HUDEP-2 (cell line): ENCODE data around the gene EWSR1.
"Not testable (repeated sequence)": the region's sequence is repeated elsewhere in the genome, so short reads cannot be mapped to it uniquely, and the experiment has no call there.

Experiments
- DNase-seq, 76 experiments: peaks; one replicate each; lab custom pipeline; 2025; ENCODE audit not compliant: unreplicated experiment in 76 of 76; lab: John Stamatoyannopoulos, UW

The EWSR1 gene

GRCh38 chr22:29334696-29335344, 66.8 kb downstream of the EWSR1 start:
- no peak for DNase-seq

- DNase-seq: no peak
Observed at GRCh38 chr22:29335656-29336055, 67.6 kb downstream of the EWSR1 start.

GRCh38 chr22:29336751-29337490, 68.9 kb downstream of the EWSR1 start:
- DNase-seq: no peak

- no peak for DNase-seq
Observed at GRCh38 chr22:29337631-29338284, 69.7 kb downstream of the EWSR1 start.

- no peak for DNase-seq
Observed at GRCh38 chr22:29338398-29338797, 70.3 kb downstream of the EWSR1 start.

GRCh38 chr22:29339381-29340235, 71.5 kb downstream of the EWSR1 start:
- no peak for DNase-seq

- DNase-seq: no peak
Observed at GRCh38 chr22:29340566-29340965, 72.5 kb downstream of the EWSR1 start.

GRCh38 chr22:29341056-29341848, 73.2 kb downstream of the EWSR1 start:
- no peak for DNase-seq

DNA sequence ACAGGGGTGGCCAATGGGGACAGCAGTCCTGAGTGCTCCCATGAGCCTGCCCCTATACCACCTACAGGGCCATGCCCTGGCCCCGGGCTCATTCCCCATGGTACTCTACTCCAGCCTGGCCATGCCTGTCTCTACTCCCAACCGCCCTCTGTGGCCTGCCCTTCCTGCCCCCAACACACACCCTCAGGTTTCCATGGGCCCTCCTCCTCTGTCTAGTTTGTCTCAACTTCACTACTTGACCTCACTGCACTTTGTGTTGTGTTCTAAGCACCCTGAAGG, 73.7 kb downstream of the EWSR1 start:
- no peak for DNase-seq

DNA sequence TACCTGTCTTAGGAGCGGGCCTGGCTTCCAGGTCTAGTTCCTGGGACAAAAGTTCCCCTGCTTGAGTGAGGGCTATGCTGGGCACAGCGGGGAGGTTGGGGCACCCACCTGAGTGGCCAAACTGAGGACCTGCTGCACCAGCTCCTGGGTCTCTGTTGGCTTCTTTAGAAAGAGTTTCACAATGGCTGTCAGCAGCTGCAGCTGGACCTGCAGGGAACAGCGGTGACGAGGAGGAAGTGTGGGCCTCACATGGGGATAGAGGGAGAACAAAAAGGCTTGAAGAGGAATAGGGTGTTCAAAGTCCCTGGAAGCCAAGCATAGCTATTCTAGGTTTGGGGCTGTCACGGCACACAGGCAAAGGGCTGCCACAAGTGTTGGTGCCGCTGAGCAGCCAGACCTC, 74.1 kb downstream of the EWSR1 start:
- DNase-seq: no peak

DNA sequence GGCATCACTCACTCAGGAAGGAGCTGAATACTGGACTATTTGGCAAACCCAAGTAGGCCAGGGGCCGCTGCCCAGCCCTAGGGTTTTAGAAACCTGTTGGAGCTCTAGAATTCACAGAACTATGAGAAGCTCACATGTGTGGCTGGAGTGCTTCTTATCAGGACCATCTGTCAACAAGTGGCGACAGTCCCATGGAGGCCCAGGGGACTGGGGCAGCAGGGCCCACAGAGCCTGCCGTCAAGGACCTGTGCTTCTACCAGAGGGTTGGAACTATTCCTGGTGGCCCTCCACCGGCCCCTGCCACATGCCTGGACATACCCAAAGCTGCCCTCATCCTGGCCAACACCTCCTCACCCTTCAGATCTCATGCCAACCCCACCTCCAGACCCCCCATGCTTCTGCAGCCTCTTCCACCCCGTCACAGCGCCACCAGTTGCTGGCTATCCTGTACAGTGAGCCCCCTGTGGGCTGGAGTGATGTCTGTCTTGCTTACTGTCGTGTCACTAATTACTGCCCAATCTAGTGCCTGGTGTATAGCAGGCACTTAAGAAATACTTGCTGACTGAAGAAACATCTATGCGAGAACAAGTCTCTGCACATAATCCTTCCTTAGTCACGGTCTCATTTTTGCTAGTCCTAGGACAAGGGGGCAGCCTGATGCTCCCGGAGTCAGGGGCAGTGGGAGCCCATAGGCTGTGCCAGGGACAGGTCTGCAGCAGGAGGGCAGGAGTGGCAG, 74.7 kb downstream of the EWSR1 start:
- peak in 19 of 76 experiments; percentile 3 to 42 (median 22) for DNase-seq

DNA sequence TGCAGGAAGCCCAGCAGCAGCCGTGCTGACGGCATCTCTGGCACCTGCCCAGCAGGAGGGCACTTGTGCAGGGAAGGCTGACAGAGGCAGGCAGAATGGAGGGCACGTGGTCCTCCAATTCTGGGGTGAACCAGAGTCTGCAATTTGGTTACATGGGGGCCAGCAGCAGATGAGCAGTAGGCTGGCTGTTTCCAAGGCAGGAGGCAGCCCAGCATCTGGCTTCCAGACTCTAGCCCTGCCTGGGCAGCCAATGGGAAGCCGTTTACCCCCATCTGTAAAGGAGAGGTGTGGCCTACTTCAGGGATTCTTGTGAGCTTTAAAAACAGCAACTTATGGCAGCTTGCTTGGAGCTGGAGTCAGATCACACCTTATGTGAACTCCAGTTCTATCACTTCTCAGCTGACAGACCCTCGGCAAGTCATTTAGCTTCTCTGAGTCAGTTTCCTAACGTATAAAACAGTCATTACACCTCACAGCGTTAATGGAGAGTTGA, 75.3 kb downstream of the EWSR1 start:
- peak in 3 of 76 experiments; percentile 9 to 11 (median 9) for DNase-seq

GRCh38 chr22:29344137-29344536, 76.1 kb downstream of the EWSR1 start:
- DNase-seq: no peak

DNA sequence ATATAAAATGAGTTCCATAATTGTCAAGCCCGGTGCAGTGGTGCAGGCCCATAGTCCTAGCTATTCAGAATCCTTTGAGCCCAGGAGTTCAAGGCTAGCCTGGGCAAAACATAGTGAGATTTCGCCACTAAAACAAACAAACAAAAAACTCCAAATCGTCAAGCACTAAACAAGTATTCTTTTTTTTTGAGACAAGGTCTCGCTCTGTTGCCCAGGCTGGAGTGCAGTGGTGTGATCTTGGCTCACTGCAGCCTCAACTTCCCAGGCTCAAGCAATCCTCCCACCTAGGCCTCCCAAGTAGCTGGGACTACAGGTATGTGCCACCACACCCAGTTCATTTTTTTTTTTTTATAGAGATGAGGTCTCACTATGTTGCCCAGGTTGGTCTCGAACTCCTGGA, 76.8 kb downstream of the EWSR1 start:
- not testable (repeated sequence) for DNase-seq

DNA sequence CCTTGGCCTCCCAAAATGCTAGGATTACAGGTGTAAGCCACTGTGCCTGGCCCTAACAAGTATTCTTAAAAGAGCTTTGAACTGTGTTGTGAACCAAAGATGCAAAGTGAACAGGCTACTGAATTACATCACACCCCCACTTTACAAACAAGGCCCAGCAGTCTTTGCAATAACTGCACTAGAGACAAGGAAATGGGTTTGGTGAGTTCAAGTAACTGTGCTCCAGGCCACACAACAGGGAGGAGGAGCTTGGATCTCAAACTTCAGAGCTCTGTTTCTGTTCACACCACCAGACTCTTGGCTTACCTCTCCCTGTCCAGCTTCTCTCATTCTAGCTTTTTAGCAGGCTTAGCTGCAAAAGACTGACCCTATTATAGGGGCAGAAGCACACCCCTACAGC, 77.9 kb downstream of the EWSR1 start:
- no peak for DNase-seq

GRCh38 chr22:29346659-29347058, 78.6 kb downstream of the EWSR1 start:
- DNase-seq: no peak

DNA sequence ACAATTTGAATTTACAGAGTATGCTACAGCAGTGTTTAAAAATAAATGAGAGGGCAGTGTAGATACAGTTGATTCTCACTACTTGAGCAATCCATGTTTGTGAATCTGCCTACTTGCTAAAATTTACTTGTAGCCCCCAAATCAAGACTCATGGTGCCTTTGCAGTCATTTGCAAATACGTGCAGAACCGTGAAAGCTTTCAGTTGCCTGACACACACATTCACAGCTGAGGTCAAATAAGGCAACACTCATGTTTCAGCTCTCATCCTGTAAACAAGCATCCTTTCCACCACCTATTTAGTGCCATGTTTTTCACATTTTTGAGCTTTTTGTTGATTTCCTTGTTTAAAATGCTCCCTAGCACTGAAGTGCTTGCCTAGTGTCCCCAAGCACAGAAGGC, 80.0 kb downstream of the EWSR1 start:
- no peak for DNase-seq

- no peak for DNase-seq
Observed at GRCh38 chr22:29348956-29349355, 80.9 kb downstream of the EWSR1 start.
